Lung (tissue), 13 donors: ENCODE data around the gene PPP1R36. TPM values are rescaled to one million over a fixed set of nuclear protein-coding genes. Genes with fewer than 3 reads are reported as not detected.

Experiments
- ATAC-seq: fragments of 200-7000 bp; cut with Tn5 transposase; one replicate; pipeline ENCODE4 v1.9.1; 2020; ENCODE audit warnings: moderate number of reproducible peaks; ENCODE audit not compliant: insufficient read depth, low FRiP score
- DNase-seq, 3 donors: peaks; one replicate each; pipeline ENCODE4 v3.0.0-alpha.2; 2013 to 2017
- H3K27ac ChIP-seq, 2 donors: one replicate each; pipeline ENCODE4 v1.5.1; 2013; ENCODE audit warnings: mild to moderate bottlenecking in 2 of 2, moderate library complexity in 2 of 2, control low read depth in 1 of 2, inconsistent platforms in 1 of 2, low read depth in 1 of 2, low read length in 1 of 2
- H3K27me3 ChIP-seq, 3 donors: one replicate each; pipeline ENCODE4 v1.5.1; 2013; ENCODE audit warnings: low read length in 2 of 3; ENCODE audit not compliant: control insufficient read depth in 3 of 3, insufficient read depth in 3 of 3
- H3K36me3 ChIP-seq, 4 donors: one replicate each; pipeline ENCODE4 v1.5.1; 2013; ENCODE audit warnings: low read length in 4 of 4, mild to moderate bottlenecking in 1 of 4, moderate library complexity in 1 of 4; ENCODE audit not compliant: control insufficient read depth in 4 of 4, insufficient read depth in 4 of 4
- H3K4me1 ChIP-seq, 5 donors: one replicate each; pipeline ENCODE4 v1.5.1; 2013; ENCODE audit warnings: low read length in 5 of 5, mild to moderate bottlenecking in 2 of 5, moderate library complexity in 1 of 5; ENCODE audit not compliant: control insufficient read depth in 5 of 5, insufficient read depth in 5 of 5
- H3K4me3 ChIP-seq: one replicate; pipeline ENCODE4 v1.5.1; 2013; ENCODE audit warnings: mild to moderate bottlenecking, control low read depth, moderate library complexity
- H3K9ac ChIP-seq, 2 donors: one replicate each; pipeline ENCODE4 v1.5.1; 2013; ENCODE audit warnings: low read length in 2 of 2, control low read depth in 1 of 2; ENCODE audit not compliant: insufficient read depth in 1 of 2
- H3K9me3 ChIP-seq, 4 donors: one replicate each; pipeline ENCODE4 v1.5.1; 2013; ENCODE audit warnings: low read length in 3 of 4, mild to moderate bottlenecking in 1 of 4, moderate library complexity in 1 of 4; ENCODE audit not compliant: control insufficient read depth in 4 of 4, insufficient read depth in 3 of 4
- WGBS, 2 donors: extraction: QIAGEN DNeasy Blood & Tissue Kit; methylation state at CpG; one replicate each; pipeline ENCODE4 v1.1.7; 2013; 5-methylcytosine and 5-hydroxymethylcytosine counted together
- polyA plus RNA-seq, 2 donors: library from polyadenylated mRNA; stranded (reverse); fragments of 200-250 nt; gene quantifications; one replicate each; pipeline ENCODE4 v1.2.1, GENCODE V29; 2013
- small RNA-seq: library from RNA; depleted of rRNA; stranded (forward); fragments of <200 nt; gene quantifications from one replicate; pipeline ENCODE3, GENCODE V24; 2014; ENCODE audit warnings: low replicate concordance
- total RNA-seq, 2 donors: library from RNA; depleted of rRNA in 1 of 2; stranded (reverse); fragments of >200 nt in 1 of 2; gene quantifications; one replicate each; pipeline ENCODE4 v1.2.1, GENCODE V29; 2014 to 2021
- TF ChIP-seq, protein P1 (sequence below): IDR thresholded peaks from 2 replicates; pipeline ENCODE4 v1.5.1; 2012; ENCODE audit warnings: mild to moderate bottlenecking; ENCODE audit errors: control extremely low read depth, extremely low read depth
- donor health status: control.
- donor health status: control.
- donor health status: Bipolar disorder and iron deficiency.
- donor health status: healthy.
- donor health status: DM: yes; HTN: yes; CAD: no.

The PPP1R36 gene
- total and polyA plus RNA-seq, 4 donors = 1.2 to 3.1 (median 1.9) TPM

DNA sequence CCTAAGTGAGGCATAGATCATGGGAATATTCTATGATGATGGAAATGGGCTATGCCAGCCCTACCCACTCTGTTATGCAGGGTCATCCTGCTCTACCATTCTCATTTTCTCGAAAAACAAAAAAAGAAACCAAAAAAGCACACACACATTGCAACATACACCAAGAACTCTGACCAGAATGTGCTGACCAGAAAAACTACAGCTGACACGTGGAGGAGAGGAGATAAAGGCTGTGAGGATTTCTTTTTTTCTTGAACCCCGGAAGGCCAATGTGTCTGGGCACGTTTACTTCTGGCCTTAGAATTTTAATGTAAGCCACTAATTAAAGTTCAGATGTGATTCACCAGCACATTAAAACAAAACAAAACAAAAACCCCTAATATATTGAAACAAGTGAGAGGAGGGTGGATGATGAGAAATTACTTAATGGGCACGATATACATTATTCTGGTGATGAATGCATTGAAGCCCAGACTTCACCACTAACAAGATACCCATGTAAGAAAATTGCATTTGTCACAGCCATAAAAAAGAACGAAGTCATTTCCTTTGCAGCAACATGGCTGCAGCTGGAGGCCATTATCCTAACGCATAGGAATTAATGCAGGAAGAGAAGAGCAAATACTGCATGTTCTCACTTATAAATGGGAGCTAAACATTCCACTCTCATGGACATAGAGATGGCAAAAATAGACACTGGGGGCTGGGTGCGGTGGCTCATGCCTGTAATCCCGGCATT lies 88.1 kb downstream of the PPP1R36 start:
- TF ChIP-seq, protein P1, sequence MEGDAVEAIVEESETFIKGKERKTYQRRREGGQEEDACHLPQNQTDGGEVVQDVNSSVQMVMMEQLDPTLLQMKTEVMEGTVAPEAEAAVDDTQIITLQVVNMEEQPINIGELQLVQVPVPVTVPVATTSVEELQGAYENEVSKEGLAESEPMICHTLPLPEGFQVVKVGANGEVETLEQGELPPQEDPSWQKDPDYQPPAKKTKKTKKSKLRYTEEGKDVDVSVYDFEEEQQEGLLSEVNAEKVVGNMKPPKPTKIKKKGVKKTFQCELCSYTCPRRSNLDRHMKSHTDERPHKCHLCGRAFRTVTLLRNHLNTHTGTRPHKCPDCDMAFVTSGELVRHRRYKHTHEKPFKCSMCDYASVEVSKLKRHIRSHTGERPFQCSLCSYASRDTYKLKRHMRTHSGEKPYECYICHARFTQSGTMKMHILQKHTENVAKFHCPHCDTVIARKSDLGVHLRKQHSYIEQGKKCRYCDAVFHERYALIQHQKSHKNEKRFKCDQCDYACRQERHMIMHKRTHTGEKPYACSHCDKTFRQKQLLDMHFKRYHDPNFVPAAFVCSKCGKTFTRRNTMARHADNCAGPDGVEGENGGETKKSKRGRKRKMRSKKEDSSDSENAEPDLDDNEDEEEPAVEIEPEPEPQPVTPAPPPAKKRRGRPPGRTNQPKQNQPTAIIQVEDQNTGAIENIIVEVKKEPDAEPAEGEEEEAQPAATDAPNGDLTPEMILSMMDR = no peak
- peak overlapping the region in 1 of 2 donors; percentile 17 for H3K9ac ChIP-seq
- no peak overlapping the region for H3K4me3 ChIP-seq
- WGBS, 2 donors = 73 to 83% methylated on average over 9 of the region's 9 CpGs
- peaks cover 0 to 7% (median 0%) of the 10 kb centered on the region in 5 donors for H3K4me1 ChIP-seq
- H3K27ac ChIP-seq = no peak overlapping the region
- no peaks in the 10 kb centered on the region for H3K9me3 ChIP-seq
- no peaks in the 10 kb centered on the region for H3K27me3 ChIP-seq
- peak in 2 of 3 donors; percentile 55 to 66 for DNase-seq
- no peaks in the 10 kb centered on the region for H3K36me3 ChIP-seq
- ATAC-seq = no peak

DNA sequence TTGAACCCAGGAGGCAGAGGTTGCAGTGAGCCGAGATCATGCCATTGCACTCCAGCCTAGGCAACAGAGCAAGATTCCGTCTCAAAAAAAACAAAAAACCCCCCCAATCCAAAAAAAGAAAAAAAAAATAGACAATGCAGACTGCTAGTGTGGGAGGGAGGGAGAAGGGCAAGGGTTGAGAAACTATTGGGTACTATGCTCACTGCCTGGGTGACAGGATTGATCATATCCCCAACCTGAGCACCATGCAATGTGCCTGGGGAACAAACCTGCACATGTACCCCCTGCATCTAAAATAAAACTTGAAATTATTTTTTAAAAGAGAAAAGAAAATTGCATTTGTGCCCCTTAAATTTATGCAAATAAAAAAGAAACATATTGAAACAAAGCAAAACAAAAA lies 88.9 kb downstream of the PPP1R36 start:
- no peak for ATAC-seq
- 87 to 96% methylated on average over 2 of the region's 2 CpGs for WGBS, 2 donors

More for the DNA sequence above, 88.9 kb downstream of the PPP1R36 start:
- no peaks in the 10 kb centered on the region for H3K27me3 ChIP-seq
- H3K9ac ChIP-seq = no peak overlapping the region
- peaks cover 0 to 7% (median 0%) of the 10 kb centered on the region in 5 donors for H3K4me1 ChIP-seq
- H3K9me3 ChIP-seq = no peaks in the 10 kb centered on the region
- no peaks in the 10 kb centered on the region for H3K36me3 ChIP-seq
- TF ChIP-seq, protein P1 = no peak
- H3K4me3 ChIP-seq = no peak overlapping the region
- no peak overlapping the region for H3K27ac ChIP-seq
- DNase-seq = no peak

Small RNA genes lying within 50 kb of the gene (small RNA-seq; reads per million reads assigned to genes)
- not detected for gene AL049869.4

Other genes starting within 250 kb of the PPP1R36 start
- gene MTHFD1, start 161.6 kb upstream of the PPP1R36 start, total RNA-seq = 10 to 100 TPM; 30.5 to 58.7 TPM
- 10 to 100 TPM; 20.9 to 27.7 TPM for gene MTHFD1, start 161.6 kb upstream of the PPP1R36 start, polyA plus RNA-seq
- gene AKAP5, start 84.5 kb upstream of the PPP1R36 start, total RNA-seq = 1 to 10 TPM; 1.7 to 1.8 TPM
- under 1 TPM; 0.15 to 0.63 TPM for gene AKAP5, start 84.5 kb upstream of the PPP1R36 start, polyA plus RNA-seq
- 10 to 100 TPM; 14.0 to 15.4 TPM for gene ZBTB25, start 46.1 kb upstream of the PPP1R36 start, total RNA-seq
- gene ZBTB25, start 46.1 kb upstream of the PPP1R36 start, polyA plus RNA-seq = 1 to 10 TPM; 4.0 to 4.5 TPM
- 10 to 100 TPM; 33.5 to 65.5 TPM for gene ZBTB1, start 45.2 kb upstream of the PPP1R36 start, total RNA-seq
- gene ZBTB1, start 45.2 kb upstream of the PPP1R36 start, polyA plus RNA-seq = 10 to 100 TPM; 13.4 to 16.4 TPM
- 10 to 100 TPM; 11.5 to 20.5 TPM for gene HSPA2, start 9.2 kb upstream of the PPP1R36 start, total RNA-seq
- 10 to 100 TPM in 1 of 2 donors, 1 to 10 TPM in 1; 6.9 to 11.3 TPM for gene HSPA2, start 9.2 kb upstream of the PPP1R36 start, polyA plus RNA-seq
- 10 to 100 TPM; 30.3 to 43.5 TPM for gene PLEKHG3, start 154.5 kb downstream of the PPP1R36 start, total RNA-seq
- 10 to 100 TPM; 11.0 to 12.8 TPM for gene PLEKHG3, start 154.5 kb downstream of the PPP1R36 start, polyA plus RNA-seq